ENCODE measurements around the gene IQGAP2. TPM values are rescaled to one million over a fixed set of nuclear protein-coding genes. Genes with fewer than 3 reads are reported as not detected.

The IQGAP2 gene
- total RNA-seq, 1 donor from 2014 or later = 1.3 TPM

DNA sequence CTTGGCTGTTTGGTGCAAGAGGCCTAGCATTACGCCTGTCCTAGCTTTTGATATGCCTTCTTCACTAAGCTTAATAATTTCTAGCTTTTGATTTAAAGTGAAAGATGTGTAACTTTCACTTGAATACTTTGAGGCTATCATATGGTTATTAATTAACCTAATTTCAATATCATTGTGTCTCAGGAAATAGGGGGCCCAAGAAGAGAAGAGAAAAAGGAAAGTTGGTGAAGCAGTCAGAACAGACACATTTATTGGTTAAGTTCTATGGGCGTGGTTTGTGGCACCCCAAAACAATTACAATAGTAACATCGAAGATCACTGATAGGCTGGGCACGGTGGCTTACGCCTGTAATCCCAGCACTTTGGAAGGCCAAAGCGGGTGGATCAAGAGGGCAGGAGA lies 261.0 kb downstream of the IQGAP2 start:
- TF ChIP-seq, protein P1, sequence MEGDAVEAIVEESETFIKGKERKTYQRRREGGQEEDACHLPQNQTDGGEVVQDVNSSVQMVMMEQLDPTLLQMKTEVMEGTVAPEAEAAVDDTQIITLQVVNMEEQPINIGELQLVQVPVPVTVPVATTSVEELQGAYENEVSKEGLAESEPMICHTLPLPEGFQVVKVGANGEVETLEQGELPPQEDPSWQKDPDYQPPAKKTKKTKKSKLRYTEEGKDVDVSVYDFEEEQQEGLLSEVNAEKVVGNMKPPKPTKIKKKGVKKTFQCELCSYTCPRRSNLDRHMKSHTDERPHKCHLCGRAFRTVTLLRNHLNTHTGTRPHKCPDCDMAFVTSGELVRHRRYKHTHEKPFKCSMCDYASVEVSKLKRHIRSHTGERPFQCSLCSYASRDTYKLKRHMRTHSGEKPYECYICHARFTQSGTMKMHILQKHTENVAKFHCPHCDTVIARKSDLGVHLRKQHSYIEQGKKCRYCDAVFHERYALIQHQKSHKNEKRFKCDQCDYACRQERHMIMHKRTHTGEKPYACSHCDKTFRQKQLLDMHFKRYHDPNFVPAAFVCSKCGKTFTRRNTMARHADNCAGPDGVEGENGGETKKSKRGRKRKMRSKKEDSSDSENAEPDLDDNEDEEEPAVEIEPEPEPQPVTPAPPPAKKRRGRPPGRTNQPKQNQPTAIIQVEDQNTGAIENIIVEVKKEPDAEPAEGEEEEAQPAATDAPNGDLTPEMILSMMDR (conservative IDR thresholded peaks at IDR 0.05; ENCODE audit: low read depth, low read length) = no peak
- H3K4me3 ChIP-seq (ENCODE audit: low read depth, low read length) = no peak overlapping the region
- no peak for DNase-seq (ENCODE audit: low read depth)

DNA sequence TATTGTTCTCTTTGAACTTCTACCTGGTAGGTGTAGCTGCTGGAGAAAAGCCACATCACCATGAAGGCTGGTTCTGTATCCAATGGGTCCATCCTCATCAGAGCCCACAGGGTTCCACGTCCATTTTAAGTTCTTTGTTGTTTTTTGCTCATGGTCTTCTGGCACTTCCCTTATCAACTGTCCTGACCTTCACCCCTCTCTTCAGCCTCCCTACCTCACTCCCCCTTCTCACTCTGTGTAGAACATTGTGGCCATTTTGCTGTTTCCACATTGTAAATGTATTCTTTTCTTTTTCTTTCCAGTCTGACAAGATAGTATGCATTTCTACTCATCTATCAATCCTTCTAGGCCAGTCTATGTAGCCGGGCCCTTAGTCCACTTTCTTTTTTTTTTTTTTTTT lies 264.4 kb downstream of the IQGAP2 start:
- no peak for DNase-seq (ENCODE audit: low read depth)

DNA sequence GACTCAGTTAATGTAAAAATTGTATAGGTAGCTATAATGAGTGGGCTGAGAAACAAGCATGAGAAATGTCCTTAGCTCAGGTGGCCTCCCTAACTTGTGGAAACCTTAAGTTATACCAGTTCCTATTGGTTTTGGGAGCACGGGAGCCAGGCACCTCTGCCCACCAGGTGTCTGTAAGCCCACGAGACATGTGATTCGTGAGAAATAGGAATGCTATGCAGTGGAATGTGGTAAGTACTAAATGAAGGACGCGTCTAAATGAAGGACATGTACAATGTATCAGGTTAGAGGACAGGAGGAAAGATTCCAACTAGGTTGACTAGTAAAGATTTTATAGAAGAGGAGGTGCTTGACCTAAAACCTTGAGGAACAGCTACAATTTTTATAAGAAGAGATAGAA lies 266.2 kb downstream of the IQGAP2 start:
- TF ChIP-seq, protein P1 (conservative IDR thresholded peaks at IDR 0.05; ENCODE audit: low read depth, low read length) = no peak
- DNase-seq (ENCODE audit: low read depth) = no peak
- no peak overlapping the region for H3K4me3 ChIP-seq (ENCODE audit: low read depth, low read length)

More for the DNA sequence above, 264.4 kb downstream of the IQGAP2 start:
- TF ChIP-seq, protein P1 (conservative IDR thresholded peaks at IDR 0.05; ENCODE audit: low read depth, low read length) = no peak
- H3K4me3 ChIP-seq (ENCODE audit: low read depth, low read length) = no peak overlapping the region

DNA sequence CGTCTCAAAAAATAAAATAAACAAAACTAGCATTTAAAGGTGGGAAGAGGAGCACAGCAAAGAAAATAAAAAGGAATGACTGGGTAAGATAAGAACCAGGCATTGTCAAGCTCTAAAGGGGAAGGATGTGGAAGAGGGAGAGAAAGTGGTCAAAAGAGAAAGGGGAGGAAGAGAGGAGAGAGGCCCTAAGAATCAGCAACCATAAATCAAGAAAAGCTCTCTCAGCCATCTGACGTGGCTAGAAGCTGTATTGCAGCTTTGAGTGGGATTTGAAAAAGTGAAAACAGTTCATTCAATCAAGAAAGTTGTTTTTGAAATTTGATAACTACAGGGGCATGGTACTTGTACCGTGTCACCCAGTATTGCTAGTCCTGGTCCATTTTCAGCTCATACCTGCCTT lies 267.4 kb downstream of the IQGAP2 start:
- H3K4me3 ChIP-seq (ENCODE audit: low read depth, low read length) = no peak overlapping the region
- DNase-seq (ENCODE audit: low read depth) = no peak
- TF ChIP-seq, protein P1 (conservative IDR thresholded peaks at IDR 0.05; ENCODE audit: low read depth, low read length) = no peak

DNA sequence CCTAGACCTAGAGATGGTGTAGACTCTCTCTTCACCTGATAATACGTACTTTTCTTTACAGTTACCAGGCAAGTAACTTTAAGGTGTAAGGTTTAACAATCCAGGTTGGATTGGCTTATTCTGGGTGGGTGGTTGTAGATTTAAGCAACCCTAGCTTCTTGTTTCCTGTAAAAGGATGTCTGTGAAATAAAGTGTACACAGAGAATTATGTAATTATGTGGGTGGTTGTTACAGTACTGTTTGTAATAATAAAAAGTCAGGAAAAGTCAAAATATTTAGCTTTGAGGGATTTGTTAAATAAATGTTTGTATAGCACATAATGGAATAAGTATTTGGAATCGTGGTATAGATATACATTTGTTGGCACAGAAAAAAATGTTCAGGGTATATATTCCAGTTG lies 269.2 kb downstream of the IQGAP2 start:
- TF ChIP-seq, protein P1 (conservative IDR thresholded peaks at IDR 0.05; ENCODE audit: low read depth, low read length) = no peak
- DNase-seq (ENCODE audit: low read depth) = no peak
- no peak overlapping the region for H3K4me3 ChIP-seq (ENCODE audit: low read depth, low read length)

DNA sequence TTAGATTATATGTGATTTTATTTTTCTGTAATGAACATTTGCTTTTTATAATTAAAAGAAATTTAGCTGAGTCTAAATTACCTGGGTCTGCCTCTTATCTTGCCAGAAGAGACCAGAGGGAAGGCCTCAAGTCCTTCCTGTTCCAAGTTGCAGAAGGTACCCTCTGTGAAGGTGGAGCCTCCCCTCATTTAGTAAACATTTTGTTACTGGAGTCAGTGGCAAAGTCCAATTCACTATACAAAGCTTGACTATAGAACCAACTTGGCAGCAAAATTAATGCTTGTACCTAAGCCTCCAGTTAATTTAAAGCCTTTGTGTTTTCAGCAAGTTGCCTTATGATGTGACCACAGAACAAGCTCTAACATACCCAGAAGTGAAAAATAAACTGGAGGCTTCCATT lies 270.0 kb downstream of the IQGAP2 start:
- DNase-seq (ENCODE audit: low read depth) = no peak
- no peak overlapping the region for H3K4me3 ChIP-seq (ENCODE audit: low read depth, low read length)
- TF ChIP-seq, protein P1 (conservative IDR thresholded peaks at IDR 0.05; ENCODE audit: low read depth, low read length) = no peak

DNA sequence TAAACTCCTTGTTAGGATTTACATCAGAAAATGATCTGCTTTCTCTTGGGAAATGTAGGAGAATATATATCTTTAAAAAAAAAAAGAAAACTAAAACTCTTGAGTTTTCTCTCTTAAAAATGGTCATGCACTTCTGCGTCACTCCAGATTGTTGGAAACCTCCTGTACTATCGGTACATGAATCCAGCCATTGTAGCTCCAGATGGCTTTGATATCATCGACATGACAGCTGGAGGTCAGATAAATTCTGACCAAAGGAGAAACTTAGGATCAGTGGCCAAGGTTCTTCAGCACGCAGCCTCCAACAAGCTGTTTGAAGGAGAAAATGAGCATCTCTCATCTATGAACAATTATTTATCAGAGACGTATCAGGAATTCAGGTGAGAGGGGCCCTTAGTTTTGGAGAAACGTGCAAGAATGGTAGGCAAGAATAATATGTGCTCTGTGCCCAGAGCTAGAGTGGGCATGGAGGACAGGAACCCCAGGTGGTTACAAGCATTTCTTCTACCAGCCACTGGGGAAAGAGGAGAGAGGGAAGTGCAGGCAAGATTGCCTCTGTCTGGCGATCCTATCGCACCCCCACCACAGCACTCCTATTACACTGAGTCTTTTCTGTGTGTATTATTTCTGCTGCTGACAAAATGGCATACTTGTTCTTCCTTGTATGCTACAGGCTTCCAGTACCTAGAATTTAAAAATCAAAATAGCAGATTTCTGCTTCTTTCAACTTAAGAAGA lies 271.4 kb downstream of the IQGAP2 start:
- TF ChIP-seq, protein P1 (conservative IDR thresholded peaks at IDR 0.05; ENCODE audit: low read depth, low read length) = no peak
- no peak overlapping the region for H3K4me3 ChIP-seq (ENCODE audit: low read depth, low read length)
- DNase-seq (ENCODE audit: low read depth) = no peak
